NCI-H446 (cell line): Measurements from ENCODE around the gene LIMD2.
A peak's percentile ranks its signal among the peaks of the same experiment; 100 is the strongest.

ENCODE experiments used
- DNase-seq, 2 experiments: peaks; one replicate each; lab custom pipeline; 2025; lab: John Stamatoyannopoulos, UW

The LIMD2 gene

GRCh38 chr17:63681530-63681929 lies 18.4 kb downstream of the LIMD2 start:
- DNase-seq = no peak

GRCh38 chr17:63680700-63681099 lies 19.2 kb downstream of the LIMD2 start:
- no peak for DNase-seq

GRCh38 chr17:63679214-63679613 lies 20.7 kb downstream of the LIMD2 start:
- no peak for DNase-seq

GRCh38 chr17:63676584-63676983 lies 23.3 kb downstream of the LIMD2 start:
- no peak for DNase-seq

GRCh38 chr17:63675607-63676546 lies 24.0 kb downstream of the LIMD2 start:
- DNase-seq = peak in 1 of 2 experiments; percentile 25

- DNase-seq = no peak
Measured at GRCh38 chr17:63675231-63675606, 24.7 kb downstream of the LIMD2 start.

GRCh38 chr17:63672856-63673255 lies 27.1 kb downstream of the LIMD2 start:
- DNase-seq = no peak

GRCh38 chr17:63665527-63666214 lies 34.3 kb downstream of the LIMD2 start:
- no peak for DNase-seq

- no peak for DNase-seq
Measured at GRCh38 chr17:63659850-63660249, 40.1 kb downstream of the LIMD2 start.

- no peak for DNase-seq
Measured at GRCh38 chr17:63658366-63658765, 41.6 kb downstream of the LIMD2 start.

GRCh38 chr17:63657786-63658185 lies 42.1 kb downstream of the LIMD2 start:
- no peak for DNase-seq

GRCh38 chr17:63653050-63653449 lies 46.9 kb downstream of the LIMD2 start:
- DNase-seq = no peak

- no peak for DNase-seq
Measured at GRCh38 chr17:63652106-63652505, 47.8 kb downstream of the LIMD2 start.

- DNase-seq = no peak
Measured at GRCh38 chr17:63649813-63650212, 50.1 kb downstream of the LIMD2 start.

GRCh38 chr17:63647936-63648335 lies 52.0 kb downstream of the LIMD2 start:
- DNase-seq = no peak

- no peak for DNase-seq
Measured at GRCh38 chr17:63647065-63647725, 52.7 kb downstream of the LIMD2 start.

- no peak for DNase-seq
Measured at GRCh38 chr17:63646488-63646806, 53.5 kb downstream of the LIMD2 start.
